GM18517 (cell line): ENCODE results near the gene ADGRG1.
"Not testable (repeated sequence)": the region's sequence is repeated elsewhere in the genome, so short reads cannot be mapped to it uniquely, and the experiment has no call there.

Source experiments
- ATAC-seq: cut with Tn5 transposase; IDR thresholded peaks from one replicate; pipeline ENCODE4 v1.9.1; 2021; ENCODE audit warnings: mild to moderate bottlenecking, moderate library complexity; ENCODE audit not compliant: unreplicated experiment

ADGRG1 gene

GRCh38 chr16:57628008-57628781 is at the start of gene ADGRG1:
ADGRG1 (plus strand) TSS chr16:57628630; CDS start chr16:57650288, 21,658 bp downstream.
- no peak for ATAC-seq

- no peak for ATAC-seq
These were observed 49.1 kb upstream of the ADGRG1 start for GRCh38 chr16:57579361-57579665.

GRCh38 chr16:57585051-57585687 is 43.3 kb upstream of the ADGRG1 start:
- no peak for ATAC-seq

DNA sequence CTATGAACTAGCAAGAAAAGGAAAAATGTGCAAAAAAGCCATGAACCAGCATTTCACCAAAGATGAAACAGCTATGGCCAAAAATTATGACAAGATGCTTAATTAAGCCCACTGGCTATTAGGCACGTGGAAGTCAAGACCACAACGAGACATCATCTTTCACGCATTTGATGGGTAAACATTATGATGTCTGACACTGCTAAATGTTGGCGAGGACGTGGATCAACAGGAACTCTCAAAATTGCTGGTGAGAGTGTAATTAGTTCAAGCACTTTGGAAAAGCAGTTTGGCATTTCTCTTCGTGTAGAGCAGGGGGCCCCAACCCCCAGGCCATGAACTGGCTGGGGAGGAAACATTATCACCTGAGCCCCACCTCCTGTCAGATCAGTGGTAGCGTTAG is 39.6 kb upstream of the ADGRG1 start:
- ATAC-seq: no peak

DNA sequence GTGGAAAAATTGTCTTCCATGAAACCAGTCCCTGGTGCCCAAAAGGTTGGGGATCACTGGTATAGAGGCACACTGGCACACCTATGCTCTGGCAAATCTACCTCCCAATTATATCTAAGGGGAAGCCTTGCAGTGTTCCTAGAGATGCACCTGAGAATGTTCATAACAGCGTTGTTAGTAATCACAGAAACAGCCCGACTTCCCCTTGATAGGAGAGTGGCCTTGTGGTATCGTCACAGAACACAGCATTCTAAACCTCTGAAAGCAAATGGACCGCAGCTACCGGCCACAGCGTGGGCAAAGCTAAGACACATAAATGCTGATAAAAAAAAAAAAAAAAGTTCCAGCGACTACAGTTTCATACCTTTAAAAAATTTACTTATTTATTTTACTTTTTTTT is 39.1 kb upstream of the ADGRG1 start:
- no peak for ATAC-seq

GRCh38 chr16:57590654-57591085 is 37.8 kb upstream of the ADGRG1 start:
- ATAC-seq: no peak

- ATAC-seq: peak; percentile 78
These were observed 37.2 kb upstream of the ADGRG1 start for GRCh38 chr16:57591086-57591869.

GRCh38 chr16:57591870-57592485 is 36.5 kb upstream of the ADGRG1 start:
- ATAC-seq: no peak

DNA sequence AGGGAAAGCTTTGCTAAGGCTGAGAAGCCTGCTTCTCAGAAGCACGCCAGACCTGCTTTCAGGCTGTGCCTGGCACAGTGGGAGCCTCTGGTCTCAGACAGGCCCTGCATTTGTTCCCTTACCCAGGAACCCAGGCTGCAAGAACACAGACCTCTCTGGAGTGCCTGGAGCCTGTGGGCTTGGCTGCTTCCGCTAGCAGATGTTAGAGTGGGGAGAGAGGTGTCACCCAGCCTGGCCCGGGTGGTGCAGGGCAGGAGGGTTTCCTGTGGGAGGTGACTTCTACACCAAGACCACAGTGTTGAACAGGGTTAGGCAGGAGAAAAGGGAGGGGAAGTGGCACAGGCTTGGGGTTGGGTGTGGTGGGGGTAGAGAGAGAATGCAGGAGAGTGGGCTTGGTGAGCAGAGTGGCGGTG is 35.8 kb upstream of the ADGRG1 start:
- peak; percentile 54 for ATAC-seq

DNA sequence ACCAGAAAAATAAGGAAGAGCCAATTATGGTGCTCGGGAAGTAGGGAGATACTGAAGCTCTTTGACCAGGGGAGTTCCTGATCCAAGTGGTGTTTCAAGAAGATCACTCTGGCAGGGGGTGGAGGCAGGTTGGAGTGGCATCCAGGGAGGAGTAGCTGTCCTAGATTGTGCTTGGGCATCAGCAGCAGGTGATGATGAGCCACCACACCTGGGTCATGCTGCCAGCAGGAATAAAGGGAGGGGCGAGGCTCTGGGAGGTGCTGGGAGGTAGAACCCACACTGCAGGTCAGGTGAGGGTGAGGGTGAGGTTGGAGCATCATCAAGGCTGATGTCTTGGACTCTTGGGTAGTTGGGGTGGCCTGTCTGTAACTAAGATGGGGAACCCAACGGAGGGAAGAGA is 35.4 kb upstream of the ADGRG1 start:
- ATAC-seq: no peak

- ATAC-seq: no peak
These were observed 34.4 kb upstream of the ADGRG1 start for GRCh38 chr16:57593990-57594389.

GRCh38 chr16:57594531-57595031 is 33.8 kb upstream of the ADGRG1 start:
- no peak for ATAC-seq

DNA sequence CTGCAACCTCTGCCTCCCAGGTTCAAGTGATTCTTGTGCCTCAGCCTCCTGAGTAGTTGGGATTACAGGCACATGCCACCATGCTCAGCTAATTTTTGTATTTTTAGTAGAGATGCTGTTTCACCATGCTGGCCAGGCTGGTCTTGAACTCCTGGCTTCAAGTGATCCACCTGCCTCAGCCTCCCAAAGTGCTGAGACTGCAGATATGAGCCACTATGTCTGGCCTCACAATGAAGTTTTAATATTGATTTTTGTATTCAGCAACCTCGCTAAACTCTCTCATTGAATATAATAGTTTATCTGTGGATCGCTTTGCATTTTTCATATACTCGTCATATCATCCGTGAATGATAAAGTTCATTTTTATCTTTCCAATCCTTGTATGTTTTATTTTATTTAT is 32.2 kb upstream of the ADGRG1 start:
- ATAC-seq: not testable (repeated sequence)

- no peak for ATAC-seq
These were observed 30.0 kb upstream of the ADGRG1 start for GRCh38 chr16:57598437-57598836.

GRCh38 chr16:57600048-57600835 is 28.2 kb upstream of the ADGRG1 start:
- ATAC-seq: no peak

DNA sequence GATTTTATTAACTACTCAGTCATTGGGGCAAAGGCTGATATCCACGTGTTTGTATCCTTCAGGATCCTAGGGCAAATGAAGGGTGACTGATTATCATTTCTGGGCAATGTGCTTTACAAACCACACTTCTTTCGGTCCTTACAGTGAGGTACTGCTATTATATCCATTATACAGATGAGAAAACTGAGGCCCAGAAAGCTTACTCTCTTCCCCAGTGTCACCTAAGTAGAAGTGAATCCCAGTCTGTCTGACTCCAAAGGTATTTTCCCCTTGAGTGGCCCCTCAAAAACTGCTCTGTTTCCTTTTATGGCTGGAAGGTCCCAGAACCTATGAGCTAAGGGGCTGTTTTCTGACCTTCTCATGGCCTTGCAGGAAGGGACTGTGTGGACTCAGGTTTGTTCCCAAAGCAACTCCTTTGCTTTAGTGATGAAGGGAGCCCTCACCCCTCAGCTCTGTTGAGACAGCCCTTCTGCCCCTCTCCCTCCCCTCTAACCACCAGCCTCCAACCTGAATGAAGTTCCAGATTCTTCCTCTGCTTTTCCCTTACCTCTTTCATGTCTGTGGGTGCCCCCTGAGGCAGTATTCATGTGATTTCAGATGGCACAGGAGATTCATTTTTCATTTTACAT is 27.4 kb upstream of the ADGRG1 start:
- no peak for ATAC-seq

DNA sequence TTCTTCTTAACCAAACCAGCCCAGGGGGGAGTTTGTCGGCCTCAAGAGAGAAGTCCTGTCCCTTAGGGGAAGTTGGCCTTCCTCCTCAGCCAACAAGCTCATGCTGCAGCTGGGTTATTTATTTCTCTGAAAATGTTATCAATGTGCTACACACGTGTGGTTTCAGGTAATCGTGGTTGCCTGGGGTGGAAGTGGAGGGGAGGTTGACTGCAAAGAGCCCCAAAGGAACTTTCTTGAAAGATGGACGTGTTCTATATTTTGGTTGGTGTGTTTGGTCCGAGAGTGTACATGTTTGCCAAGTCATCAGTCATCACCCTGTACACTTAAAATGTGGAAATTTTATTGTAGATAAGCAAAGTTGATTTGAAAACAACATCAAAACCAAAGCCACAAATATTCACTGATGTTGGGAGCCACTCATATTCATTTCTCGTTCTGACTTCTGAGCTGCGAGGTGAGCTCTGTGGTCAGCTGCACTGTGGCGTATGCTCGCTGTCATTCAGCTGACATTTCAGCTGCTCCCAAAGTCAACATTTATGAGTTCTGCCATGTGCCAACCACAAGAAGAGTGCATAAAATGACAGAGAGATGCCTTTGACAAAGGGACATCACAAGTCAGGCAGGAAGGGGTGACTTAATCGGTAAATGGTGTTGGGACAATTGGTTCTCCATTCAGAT is 26.5 kb upstream of the ADGRG1 start:
- peak; percentile 82 for ATAC-seq

DNA sequence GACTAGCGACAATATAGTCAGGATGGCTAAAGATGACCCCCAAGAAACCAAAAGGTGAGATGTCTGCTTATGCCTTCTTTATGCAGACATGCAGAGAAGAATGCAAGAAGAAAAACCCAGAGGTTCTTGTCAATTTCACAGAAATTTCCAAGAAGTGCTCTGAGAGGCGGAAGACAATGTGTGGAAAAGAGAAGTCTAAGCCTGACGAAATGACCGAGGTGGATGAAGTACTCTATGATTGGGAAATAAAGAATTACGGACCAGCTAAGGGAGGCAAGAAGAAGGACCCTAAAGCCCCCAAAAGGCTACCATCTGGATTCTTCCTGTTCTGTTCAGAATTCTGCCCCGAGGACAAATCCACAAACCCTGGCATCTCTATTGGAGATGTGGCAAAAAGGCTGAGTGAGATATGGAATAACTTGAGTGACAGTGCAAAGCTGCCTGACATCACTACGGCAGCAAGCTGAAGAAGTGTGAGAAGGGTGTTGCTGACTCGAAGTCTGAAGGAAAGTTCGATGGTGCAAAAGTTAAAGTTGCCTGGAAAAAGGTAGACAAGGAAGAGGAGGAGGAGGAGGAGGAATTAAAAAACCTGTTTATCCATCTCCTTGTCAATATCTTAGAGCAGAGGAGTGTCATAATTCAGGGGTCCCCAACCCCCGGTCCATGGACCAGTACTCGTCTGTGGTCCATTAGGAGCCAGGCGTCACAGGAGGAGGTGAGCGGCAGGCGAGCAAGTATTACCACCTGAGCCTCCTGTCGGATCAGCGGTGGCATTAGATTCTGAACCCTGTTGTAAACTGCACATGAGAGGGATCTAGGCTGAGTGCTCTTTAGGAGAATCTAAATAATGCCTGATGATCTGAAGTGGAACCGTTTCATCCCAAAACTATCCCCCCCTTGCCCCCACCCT is 25.1 kb upstream of the ADGRG1 start:
- ATAC-seq: no peak
